GM18502 (cell line): ENCODE data around the gene ZNF558.
"Not testable (repeated sequence)": the region's sequence is repeated elsewhere in the genome, so short reads cannot be mapped to it uniquely, and the experiment has no call there.

ENCODE experiments used
- ATAC-seq: cut with Tn5 transposase; IDR thresholded peaks from one replicate; pipeline ENCODE4 v1.9.1; 2021; ENCODE audit warnings: mild to moderate bottlenecking; ENCODE audit not compliant: unreplicated experiment, poor library complexity

The ZNF558 gene

DNA sequence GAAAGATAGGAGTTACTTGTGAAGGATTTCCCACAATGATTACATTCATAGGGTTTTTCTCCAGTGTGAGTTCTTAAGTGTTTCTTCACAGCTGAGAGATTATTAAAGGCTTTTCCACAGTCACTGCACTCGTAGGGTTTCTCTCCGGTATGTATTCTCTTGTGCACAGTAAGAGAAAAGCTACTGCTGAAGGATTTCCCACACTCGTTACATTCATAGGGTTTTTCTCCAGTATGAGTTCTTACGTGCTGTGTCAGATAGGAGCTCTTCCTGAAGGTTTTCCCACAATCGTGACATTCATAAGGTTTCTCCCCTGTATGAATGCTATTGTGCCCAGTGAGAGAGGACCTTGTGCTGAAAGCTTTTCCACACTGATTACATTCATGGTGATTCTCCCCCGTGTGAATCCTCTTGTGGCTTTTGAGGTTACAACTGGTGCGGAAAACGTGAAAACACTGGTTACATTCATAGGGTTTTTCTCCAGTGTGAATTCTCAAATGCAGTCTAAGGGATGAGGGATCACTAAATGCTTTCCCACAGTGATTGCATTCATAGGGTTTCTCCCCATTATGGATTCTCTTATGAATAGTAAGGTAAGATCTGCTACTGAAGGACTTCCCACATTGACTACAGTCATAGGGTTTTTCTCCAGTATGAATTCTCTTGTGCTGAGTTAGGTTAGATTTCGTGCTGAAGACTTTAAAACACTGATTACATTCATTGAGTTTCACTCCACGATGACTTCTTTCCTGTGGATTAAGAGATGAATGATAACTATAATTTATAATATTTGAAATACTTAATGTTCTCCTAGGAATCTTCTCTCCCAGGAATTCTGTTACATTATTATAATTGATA is 20.6 kb downstream of the ZNF558 start:
- ATAC-seq, result no peak

DNA sequence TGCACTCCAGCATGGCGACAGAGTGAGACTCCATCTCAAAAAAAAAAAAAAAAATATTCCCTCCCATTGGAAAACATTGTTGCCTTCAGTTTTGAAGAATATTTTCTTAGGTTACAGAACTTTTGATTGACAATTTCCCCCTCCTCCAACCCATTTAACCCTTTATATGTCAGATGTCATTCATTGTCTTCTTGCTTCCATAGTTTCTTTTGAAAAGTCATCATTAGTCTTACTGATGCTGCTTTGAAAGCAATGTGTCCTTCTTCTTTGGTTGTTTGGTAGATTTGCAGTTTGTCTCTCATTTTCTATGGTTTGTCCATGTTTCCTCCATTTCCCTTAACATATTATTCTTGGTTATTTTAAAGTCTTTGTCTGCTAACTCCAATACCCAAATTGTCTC is 25.4 kb downstream of the ZNF558 start:
- ATAC-seq, result no peak

DNA sequence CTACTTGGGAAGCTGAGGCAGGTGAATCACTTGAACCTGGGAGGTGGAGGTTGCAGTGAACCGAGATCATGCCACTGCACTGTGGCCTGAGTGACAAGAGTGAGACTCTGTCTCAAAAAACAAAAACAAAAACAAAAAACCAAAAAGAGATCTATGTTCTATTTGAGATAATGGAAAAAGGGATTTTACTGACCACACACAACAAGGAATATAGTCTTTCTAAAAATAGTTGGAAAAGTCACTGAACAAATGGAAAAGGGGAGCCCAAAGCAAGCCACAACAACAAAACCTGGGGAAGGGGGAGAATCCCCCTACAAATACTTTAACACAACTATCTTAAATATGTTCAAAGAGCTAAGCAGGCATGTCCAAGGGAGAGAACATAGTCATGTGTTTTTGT is 37.3 kb downstream of the ZNF558 start:
- no peak for ATAC-seq

DNA sequence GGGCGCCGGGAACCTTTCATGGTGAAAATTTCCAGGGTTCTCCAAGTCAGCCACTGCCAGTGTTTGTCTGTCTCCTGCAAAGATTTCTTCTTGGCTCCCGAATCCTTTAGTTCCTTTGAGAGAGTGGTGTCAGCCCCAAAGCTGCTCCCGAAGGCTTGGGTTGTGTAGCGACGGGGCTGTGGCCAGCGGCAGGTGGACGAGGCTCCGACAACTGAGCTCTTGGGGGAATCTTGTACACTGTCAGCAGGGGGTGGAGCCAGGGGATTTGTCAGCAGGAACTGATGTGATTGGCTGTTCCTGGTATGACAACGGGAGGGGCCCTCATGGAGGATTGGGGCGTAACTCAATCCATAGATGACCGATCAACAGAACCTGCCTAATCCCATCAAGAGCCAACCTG is 58.5 kb downstream of the ZNF558 start:
- ATAC-seq, result not testable (repeated sequence)

DNA sequence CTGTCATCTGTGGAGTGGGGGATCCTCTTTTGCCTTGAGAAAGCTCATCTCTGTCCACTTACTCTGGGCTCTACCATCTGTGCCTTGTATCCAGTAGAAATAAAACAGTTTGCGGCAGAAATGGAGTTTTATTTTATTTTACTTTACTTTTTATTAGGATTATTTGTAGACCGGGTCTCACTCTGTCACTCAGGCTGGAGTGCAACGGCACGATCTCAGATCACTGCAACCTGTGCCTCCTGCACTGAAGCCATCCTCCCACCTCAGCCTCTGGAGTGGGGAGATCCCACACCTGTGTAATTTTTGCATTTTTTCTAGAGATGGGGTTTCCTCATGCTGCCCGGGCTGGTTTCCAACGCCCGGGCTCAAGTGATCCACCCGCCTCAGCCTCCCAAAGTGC is 62.8 kb downstream of the ZNF558 start:
- ATAC-seq, result not testable (repeated sequence)

DNA sequence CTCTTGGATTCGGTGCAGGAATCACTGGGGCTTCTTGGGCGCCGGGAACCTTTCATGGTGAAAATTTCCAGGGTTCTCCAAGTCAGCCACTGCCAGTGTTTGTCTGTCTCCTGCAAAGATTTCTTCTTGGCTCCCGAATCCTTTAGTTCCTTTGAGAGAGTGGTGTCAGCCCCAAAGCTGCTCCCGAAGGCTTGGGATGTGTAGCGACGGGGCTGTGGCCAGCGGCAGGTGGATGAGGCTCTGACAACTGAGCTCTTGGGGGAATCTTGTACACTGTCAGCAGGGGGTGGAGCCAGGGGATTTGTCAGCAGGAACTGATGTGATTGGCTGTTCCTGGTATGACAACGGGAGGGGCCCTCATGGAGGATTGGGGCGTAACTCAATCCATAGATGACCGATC is 64.8 kb downstream of the ZNF558 start:
- not testable (repeated sequence) for ATAC-seq
